IPS-NIHi7 (cell line): ENCODE data around the gene RAB4B.
"Not testable (repeated sequence)": the region's sequence is repeated elsewhere in the genome, so short reads cannot be mapped to it uniquely, and the experiment has no call there.

Experiments used
- DNase-seq: peaks from one replicate; pipeline ENCODE4 v3.0.0; 2012; ENCODE audit warnings: mixed read lengths; ENCODE audit errors: extremely low spot score

RAB4B gene, protein sequence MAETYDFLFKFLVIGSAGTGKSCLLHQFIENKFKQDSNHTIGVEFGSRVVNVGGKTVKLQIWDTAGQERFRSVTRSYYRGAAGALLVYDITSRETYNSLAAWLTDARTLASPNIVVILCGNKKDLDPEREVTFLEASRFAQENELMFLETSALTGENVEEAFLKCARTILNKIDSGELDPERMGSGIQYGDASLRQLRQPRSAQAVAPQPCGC

DNA sequence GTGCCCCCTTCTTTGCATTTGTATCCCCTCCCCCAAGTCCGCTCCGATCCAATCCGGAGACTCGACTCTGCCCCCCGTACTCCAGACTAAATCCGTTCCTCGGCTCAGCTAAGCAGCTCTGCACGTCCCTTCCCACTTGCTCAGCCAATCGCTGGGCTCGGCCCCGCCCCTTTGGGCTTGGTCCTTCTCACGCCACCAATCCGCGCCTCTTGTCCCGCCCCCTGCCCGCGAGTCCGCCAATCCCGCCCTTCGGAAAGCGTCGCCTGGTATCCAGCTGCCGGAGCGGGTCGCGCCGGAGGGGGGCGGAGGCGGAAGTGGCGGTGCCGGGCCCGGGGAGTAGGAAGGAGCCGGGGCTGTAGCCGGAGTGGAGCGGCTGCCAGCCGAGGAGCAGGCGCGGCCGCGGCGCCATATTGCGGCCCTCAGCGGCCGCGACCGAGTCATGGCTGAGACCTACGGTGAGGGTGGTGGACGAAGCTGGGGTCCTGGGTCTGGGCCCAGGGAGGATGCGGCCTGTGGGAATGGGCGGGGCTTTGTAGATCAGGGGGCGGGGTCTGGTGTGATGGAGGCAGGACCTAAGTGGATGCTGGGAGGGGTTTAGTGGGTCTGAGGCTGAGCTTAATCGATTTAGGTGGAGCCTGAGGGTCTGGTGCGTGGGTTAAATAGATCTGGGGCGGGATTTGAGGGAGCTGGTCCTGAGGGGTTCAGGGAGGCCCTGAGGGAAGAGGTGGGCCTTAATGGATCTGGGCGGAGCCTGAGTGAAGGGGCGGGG is at the start of gene RAB4B:
Gene RAB4B (plus strand): TSS at position 311 of the 769 bp plus-strand sequence. CDS start 129 bp downstream, at position 440.
- DNase-seq: peak; percentile 94

- DNase-seq: not testable (repeated sequence)
Observed at GRCh38 chr19:40730065-40730464, 48.0 kb upstream of the RAB4B start.

GRCh38 chr19:40732304-40732703 is 45.7 kb upstream of the RAB4B start:
- not testable (repeated sequence) for DNase-seq

DNA sequence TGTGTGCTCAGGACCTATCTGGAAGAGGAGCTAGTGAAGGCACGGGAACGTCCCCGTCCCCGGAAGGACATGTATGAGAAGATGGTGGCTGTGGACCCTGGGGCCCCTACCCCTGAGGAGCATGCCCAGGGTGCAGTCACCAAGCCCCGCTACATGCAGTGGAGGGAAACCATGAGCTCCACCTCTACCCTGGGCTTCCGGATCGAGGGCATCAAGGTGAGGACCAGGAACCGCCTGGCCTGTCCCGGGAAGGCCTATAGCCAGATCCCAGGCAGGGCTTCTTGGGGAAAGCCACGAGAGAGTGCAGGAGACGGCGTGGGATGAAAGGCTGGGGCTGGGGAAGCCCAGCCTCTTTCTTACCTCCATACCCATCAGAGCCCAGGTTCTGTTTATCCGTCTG is 44.9 kb upstream of the RAB4B start:
- DNase-seq: no peak

GRCh38 chr19:40735013-40735771 is 42.9 kb upstream of the RAB4B start:
- no peak for DNase-seq

DNA sequence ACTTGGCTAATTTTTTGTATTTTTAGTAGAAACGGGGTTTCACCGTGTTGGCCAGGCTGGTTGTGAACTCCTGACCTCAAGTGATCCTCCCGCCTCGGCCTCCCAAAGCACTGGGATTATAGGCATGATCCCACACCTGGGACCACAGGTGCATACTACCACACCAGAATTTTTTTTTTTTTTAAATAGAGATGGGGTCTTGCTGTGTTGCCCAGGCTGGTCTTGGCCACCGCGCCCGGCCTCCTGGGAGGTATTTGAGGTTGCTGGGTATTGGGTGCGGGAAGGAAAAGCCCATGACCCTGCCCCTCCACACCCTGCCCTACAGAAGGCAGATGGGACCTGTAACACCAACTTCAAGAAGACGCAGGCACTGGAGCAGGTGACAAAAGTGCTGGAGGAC is 41.4 kb upstream of the RAB4B start:
- DNase-seq: no peak

DNA sequence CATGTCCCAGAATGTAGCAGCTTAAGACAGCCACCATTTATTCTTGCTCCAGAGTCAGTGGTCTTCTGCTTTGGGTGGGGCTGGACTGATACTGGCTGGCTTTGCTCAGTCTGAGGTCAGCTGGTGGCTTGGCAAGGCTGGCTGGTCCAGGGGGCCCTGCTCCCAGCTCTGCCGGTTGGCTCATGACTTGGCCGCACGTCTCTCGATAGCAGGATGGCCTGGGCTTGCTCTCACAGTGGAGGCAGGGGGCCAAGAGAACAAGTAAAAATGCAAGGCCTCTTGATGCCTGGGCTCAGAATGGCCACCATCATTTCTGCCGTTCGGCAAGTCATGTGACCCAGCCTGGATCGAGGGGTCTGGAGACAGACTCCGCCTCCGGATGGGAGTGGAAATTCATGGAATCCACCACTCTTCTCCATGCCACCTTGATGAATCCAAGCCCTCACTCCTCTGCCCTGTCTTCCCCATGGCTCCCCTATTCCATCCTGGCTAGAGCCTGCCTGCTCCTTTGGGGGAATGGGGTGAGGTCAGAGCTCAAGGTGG is 40.9 kb upstream of the RAB4B start:
- no peak for DNase-seq

DNA sequence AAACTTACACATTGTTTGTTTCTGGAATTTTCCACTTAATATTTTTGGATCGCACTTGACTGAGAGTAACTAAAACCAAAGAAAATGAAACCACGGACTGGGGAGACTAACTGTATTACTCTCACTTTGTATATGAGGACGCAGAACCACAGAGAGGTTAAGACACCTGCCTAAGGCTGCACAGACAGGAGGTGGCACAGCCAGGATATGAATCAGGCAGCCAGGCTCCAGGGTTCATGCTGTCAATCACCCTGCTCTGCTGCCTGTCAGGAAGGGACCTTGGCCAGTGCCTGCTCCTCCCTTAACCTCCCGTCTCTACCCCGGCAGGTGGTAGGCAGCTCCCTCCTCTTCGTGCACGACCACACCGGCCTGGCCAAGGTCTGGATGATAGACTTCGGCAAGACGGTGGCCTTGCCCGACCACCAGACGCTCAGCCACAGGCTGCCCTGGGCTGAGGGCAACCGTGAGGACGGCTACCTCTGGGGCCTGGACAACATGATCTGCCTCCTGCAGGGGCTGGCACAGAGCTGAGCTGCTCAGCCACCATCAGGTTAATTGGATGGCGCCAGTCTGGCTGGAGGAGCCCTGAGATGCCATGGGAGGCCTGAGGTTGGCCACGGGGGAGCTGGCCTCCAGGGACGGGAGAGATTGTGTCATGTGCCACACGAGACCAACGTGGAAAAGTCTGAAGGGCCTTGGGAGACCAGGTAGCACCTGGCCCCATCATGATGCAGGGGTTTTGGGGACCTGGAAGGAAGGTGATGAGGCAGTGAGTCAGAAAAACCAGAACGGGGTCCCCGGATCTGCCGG is 38.8 kb upstream of the RAB4B start:
- no peak for DNase-seq

- DNase-seq: no peak
Observed at GRCh38 chr19:40739871-40740703, 38.0 kb upstream of the RAB4B start.

- no peak for DNase-seq
Observed at GRCh38 chr19:40740747-40741146, 37.3 kb upstream of the RAB4B start.

GRCh38 chr19:40741527-40742390 is 36.3 kb upstream of the RAB4B start:
- DNase-seq: no peak

- no peak for DNase-seq
Observed at GRCh38 chr19:40742477-40742876, 35.6 kb upstream of the RAB4B start.

- DNase-seq: no peak
Observed at GRCh38 chr19:40742886-40743285, 35.2 kb upstream of the RAB4B start.

GRCh38 chr19:40743926-40744325 is 34.1 kb upstream of the RAB4B start:
- DNase-seq: no peak

DNA sequence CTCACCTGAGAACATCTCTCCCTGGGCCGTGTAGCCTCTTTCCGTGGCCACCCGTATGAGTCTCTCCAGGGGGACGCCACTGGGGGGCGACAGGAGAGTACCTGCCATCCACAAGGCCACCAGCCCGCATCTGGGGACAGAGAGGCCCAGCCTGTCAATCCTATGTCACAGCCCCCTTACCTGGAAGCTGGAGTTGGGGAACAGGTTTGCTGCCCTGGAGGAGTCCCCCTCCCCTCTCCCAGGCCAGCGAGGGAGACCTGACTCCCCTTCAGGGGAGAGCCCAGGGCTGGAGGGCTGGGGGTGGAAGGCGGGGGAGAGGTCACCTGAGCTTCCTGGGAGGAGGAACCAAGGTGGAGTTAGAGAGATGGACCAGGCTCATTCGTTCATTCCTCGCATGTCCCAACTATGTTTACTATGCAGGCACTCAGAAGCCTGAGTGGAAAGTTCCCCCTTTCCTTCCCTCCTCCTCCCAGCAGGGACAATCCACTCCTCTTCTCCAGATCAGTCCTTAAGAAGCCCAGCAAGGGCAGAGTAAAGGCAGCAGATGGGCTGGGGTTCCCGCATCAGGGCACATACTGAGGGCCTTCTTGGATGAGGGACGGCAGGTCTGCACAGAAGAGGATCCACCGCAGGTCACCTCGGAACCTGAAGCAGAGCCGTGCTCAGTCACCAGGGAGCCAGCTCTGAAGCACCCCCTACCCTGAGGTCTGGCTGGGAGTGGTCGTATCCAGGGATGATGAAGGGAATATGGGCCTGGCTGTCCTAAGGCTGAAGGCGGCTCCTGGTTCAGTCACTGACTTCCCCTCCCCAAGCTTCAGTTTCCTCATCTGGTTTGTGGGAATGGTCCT is 33.3 kb upstream of the RAB4B start:
- peak; percentile 65 for DNase-seq

GRCh38 chr19:40745402-40745780 is 32.7 kb upstream of the RAB4B start:
- DNase-seq: no peak

DNA sequence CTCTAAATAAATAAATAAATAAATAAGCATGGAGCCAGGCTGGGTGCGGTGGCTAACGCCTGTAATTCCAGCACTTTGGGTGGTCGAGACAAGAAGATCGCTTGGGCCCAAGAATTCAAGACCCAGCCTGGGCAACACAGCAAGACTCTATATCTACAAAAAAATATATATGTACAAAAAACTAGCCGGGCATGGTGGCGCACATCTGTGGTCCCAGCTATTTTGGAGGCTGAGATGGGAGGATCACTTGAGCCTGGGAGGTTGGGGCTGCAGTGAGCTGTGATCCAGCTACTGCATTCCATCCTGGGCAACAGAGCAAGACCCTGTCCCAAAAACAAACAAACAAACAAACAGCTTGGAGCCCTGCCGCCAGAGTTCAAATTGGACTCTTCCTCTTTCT is 30.5 kb upstream of the RAB4B start:
- DNase-seq: no peak

DNA sequence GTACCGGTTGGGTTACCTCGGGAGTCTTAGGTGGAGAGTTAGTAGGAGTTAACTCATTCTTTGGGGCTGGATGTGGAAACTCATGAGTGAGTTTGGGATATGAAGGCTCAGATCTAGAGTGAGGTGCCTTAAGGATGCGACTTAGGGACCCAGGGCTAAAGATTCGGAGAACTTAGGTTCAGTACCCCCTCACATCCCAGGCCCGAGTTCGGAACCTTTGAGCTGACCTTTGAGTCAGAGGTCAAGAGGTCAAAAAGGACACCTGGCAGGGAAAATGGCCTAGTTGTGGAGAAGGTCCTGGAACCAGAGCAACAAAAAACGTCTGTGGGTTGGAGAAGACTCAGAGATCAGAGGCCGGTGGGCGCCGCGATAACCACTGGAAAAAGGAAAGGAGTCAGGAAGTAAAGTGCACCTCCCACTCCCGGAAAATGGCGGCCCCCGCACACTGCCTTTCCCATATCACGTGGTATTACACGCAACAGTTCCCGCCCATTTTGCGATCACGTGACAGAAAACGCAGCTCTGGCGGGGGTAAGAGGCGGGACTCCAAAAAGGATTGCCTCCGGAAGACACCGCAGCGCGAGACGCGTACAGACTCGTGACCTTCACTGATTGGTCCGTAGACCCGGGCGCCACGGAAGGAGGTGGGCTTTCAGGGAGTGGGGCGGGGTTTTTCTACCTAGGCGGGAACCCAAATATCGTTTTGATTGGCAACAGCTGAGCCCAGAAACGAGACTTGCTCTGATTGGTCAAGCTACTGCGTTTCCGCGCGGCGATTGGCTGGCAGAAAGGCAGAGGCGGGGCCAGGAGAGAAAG is 27.8 kb upstream of the RAB4B start, which contains the start of gene ACTMAP:
Gene ACTMAP (minus strand): TSS at position 420 of the 816 bp plus-strand sequence. CDS start 674 bp downstream, outside the sequence.
- DNase-seq: peak; percentile 99
